ENCODE results near the gene JSRP1.

JSRP1 gene

DNA sequence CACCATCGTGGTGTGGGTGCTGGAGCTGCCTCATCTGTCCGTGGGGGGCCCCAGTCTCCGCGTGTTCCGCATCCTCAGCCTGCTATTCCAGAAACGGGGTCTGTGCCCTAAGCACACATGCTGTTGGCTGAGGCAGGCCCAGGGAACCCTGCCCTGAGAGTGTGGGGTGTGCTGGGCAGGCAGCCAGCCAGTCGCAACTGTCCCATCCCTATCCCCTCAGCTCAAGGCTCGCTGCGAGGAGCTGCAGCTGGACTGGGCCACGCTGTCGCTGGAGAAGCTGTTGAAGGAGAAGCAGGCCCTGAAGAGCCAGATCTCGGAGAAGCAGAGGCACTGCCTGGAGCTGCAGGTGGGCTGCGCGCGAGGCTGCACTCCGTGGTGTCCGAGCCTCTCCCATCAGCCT is 42.0 kb downstream of the JSRP1 start:
- DNase-seq = no peak

GRCh38 chr19:2213799-2214198 is 42.4 kb downstream of the JSRP1 start:
- DNase-seq = no peak

DNA sequence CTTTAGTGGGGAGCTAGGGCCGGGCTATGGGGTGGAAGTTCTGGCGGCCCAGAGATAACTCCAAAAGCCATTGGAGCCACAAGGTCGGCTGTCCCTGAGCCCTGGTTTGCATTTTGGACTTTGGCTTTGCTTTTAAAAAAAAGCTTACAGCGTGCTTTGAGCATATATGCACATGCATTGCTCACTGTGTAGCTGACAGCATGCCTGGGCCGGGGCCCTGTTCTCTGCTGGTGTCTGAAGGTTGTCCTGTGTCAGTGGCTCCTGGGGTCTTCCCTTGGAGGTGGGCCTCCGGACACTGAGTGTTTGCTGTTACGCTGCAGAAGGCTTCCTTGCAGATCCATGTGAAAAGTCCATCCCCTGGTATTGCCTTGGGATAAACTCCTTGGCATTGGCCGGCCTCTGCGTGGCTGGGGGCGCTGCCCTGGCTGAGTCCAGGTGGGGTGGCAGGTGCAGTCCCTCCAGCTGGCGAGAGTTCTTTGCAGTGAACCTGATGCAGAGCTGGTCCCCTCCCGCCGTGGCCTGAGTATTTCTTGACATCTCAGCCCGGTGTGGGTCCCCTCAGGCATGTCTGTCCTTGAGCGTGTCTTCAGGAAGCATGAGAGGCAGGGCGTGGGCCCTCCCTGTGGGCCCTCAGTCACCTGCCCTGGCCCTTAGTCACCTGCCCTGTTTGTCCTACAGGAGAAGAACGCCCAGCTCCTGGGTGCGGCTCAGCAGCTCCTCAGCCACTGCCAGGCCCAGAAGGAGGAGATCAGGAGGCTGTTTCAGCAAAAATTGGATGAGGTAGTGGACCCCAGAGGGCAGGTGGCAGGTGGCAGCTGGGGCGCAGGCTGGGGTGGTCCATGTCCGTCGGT is 43.1 kb downstream of the JSRP1 start:
- DNase-seq = no peak

GRCh38 chr19:2210987-2211740 is 45.1 kb downstream of the JSRP1 start:
- DNase-seq = no peak

DNA sequence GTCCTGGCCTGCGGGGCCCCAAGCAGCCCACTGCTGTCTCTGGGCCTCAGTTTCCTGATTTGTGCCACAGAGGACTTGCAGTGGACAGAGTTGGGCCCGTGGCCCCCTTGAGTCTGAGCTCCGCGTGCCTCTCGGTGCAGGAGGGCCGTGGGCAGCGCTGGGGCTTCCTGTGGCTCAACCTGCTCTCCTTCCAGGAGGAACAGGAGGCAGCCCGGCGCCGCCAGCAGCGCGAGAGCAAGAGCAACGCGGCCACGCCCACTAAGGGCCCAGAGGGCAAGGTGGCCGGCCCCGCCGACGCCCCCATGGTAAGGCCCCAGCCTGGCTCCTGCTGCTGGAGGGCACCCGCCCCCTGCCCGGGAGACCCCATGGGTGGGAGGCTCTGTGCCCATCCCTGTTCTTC is 46.0 kb downstream of the JSRP1 start:
- DNase-seq = no peak

DNA sequence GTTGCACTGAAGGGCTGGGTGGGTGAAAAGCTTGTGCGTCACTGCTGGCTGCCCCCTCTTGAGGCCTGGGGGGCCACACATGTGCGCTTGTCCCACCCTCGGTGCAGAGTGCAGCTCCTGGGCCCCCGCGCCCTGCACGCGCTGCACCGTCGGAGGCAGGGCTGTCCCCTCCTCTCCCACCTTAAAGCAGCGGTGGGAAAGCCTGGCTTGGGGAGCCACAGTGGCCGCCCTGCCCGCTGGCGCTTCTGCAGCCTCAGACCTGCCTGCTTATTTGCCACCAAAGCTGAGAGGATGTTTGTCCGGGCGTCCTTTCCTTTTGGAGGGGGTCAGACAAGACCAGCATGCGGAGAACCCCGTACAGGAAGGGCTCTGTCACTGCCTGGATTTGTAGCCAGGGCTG is 46.8 kb downstream of the JSRP1 start:
- no peak for DNase-seq

- DNase-seq = no peak
Observed at GRCh38 chr19:2208975-2209374, 47.2 kb downstream of the JSRP1 start.

- peak; percentile 33 for DNase-seq
Observed at GRCh38 chr19:2207991-2208860, 48.0 kb downstream of the JSRP1 start.

- no peak for DNase-seq
Observed at GRCh38 chr19:2207008-2207407, 49.2 kb downstream of the JSRP1 start.

DNA sequence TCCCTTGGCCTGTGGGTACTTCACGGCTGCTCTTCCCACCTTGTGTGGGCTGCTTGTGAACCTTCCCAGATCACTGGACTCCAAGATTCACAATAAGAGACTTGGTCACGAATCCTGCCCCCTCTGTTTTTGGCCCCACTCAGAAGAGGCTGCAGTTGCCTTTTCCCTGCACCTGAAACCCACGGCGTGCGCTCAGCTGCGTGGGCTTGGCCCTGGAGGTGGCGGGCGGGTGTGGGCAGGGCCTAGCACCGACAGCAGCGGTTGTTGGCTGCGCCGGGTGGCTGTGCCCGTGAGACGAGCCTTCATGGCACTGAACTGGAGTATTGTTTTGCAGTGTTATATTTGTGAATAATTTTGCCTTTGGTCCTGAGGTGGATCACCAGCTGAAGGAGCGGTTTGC is 53.9 kb downstream of the JSRP1 start:
- DNase-seq = no peak

Measured in CD4-positive, alpha-beta T cell treated with Interleukin-6 for 4 hours (primary cell).